DND-41 (cell line): Measurements from ENCODE around the gene TTC16.

Experiments used
- ATAC-seq: fragments of 200-7000 bp; cut with Tn5 transposase; 3 replicates; pipeline ENCODE4 v1.9.1; 2021; ENCODE audit warnings: low read depth; ENCODE audit not compliant: insufficient read depth
- DNase-seq: peaks from one replicate; pipeline ENCODE4 v3.0.0-alpha.2; 2020
- H2AFZ ChIP-seq: 2 replicates; pipeline ENCODE4 v1.6.0; 2012; ENCODE audit warnings: low read depth, low read length
- H3K27ac ChIP-seq: 2 replicates; pipeline ENCODE4 v1.5.1; 2012; ENCODE audit warnings: low read length, inconsistent platforms
- H3K27me3 ChIP-seq: fragments of 200-600 bp; sonication (generic); 2 replicates; pipeline ENCODE4 v1.6.0; 2012; ENCODE audit warnings: low read length, mild to moderate bottlenecking, inconsistent platforms; ENCODE audit not compliant: insufficient read depth, poor library complexity
- H3K36me3 ChIP-seq: 2 replicates; pipeline ENCODE4 v1.5.1; 2012; ENCODE audit warnings: low read length, inconsistent platforms; ENCODE audit not compliant: insufficient read depth
- H3K4me1 ChIP-seq: 2 replicates; pipeline ENCODE4 v1.5.1; 2012; ENCODE audit warnings: mild to moderate bottlenecking, low read length; ENCODE audit not compliant: insufficient read depth
- H3K4me2 ChIP-seq: 2 replicates; pipeline ENCODE4 v1.6.0; 2012; ENCODE audit warnings: mild to moderate bottlenecking, moderate library complexity, low read length, inconsistent platforms; ENCODE audit not compliant: insufficient read depth
- H3K4me3 ChIP-seq, 2 experiments: fragments of 200-600 bp in 1 of 2; shearing (Covaris generic) in 1 of 2; 2 replicates each; pipeline ENCODE4 v1.5.1; 2012 to 2016; ENCODE audit warnings: inconsistent platforms in 2 of 2, low read length in 2 of 2, mild to moderate bottlenecking in 2 of 2, low read depth in 1 of 2, moderate library complexity in 1 of 2
- H3K79me2 ChIP-seq: 2 replicates; pipeline ENCODE4 v1.6.0; 2012; ENCODE audit warnings: low read length, inconsistent platforms; ENCODE audit not compliant: insufficient read depth
- H3K9ac ChIP-seq: 2 replicates; pipeline ENCODE4 v1.6.0; 2012; ENCODE audit warnings: low read depth, mild to moderate bottlenecking, inconsistent platforms, low read length, moderate library complexity
- H3K9me3 ChIP-seq: 2 replicates; pipeline ENCODE4 v1.5.1; 2012; ENCODE audit warnings: low read length, moderate library complexity, mild to moderate bottlenecking, inconsistent platforms; ENCODE audit not compliant: insufficient read depth, severe bottlenecking
- H4K20me1 ChIP-seq: 2 replicates; pipeline ENCODE4 v1.6.0; 2012; ENCODE audit warnings: low read length; ENCODE audit not compliant: insufficient read depth
- CTCF ChIP-seq: IDR thresholded peaks from 2 replicates; pipeline ENCODE4 v1.5.1; 2012; ENCODE audit warnings: borderline replicate concordance, low read length, moderate library complexity, mild to moderate bottlenecking; ENCODE audit not compliant: poor library complexity, severe bottlenecking; ENCODE audit errors: extremely low read depth
- EZH2 ChIP-seq: IDR thresholded peaks from 3 replicates; pipeline ENCODE4 v1.6.1; 2012; ENCODE audit warnings: borderline replicate concordance, low read depth, mild to moderate bottlenecking, moderate library complexity, low read length, inconsistent platforms; ENCODE audit not compliant: severe bottlenecking

The TTC16 gene

GRCh38 chr9:127698985-127699670, 16.8 kb upstream of the TTC16 start:
- Histone ChIP-seq H3K4me2 (no peak overlapping the region), H3K27me3 (no peaks in the 10 kb centered on the region), H3K27ac (no peak overlapping the region), H3K9ac (no peak overlapping the region), H3K36me3 (no peaks in the 10 kb centered on the region), H2AFZ (no peak overlapping the region), H3K4me1 (no peaks in the 10 kb centered on the region), H4K20me1 (no peaks in the 10 kb centered on the region), H3K4me3 (no peak overlapping the region), H3K79me2 (no peaks in the 10 kb centered on the region), H3K9me3 (no peaks in the 10 kb centered on the region)
- DNase-seq: no peak
- ATAC-seq: no peak
- TF ChIP-seq EZH2 (no peak), CTCF (no peak)

GRCh38 chr9:127700140-127700539, 15.7 kb upstream of the TTC16 start:
- no peak for TF ChIP-seq EZH2
- no peak for TF ChIP-seq CTCF
- no peak overlapping the region for H3K4me3 ChIP-seq
- no peaks in the 10 kb centered on the region for H3K4me1 ChIP-seq

GRCh38 chr9:127700594-127701255, 15.2 kb upstream of the TTC16 start:
- H3K27me3 ChIP-seq: no peaks in the 10 kb centered on the region
- TF ChIP-seq EZH2: no peak
- TF ChIP-seq CTCF: no peak

More at GRCh38 chr9:127700140-127700539, 15.7 kb upstream of the TTC16 start:
- no peak overlapping the region for H2AFZ ChIP-seq
- no peaks in the 10 kb centered on the region for H3K9me3 ChIP-seq
- no peak overlapping the region for H3K9ac ChIP-seq
- H3K4me2 ChIP-seq: no peak overlapping the region
- no peaks in the 10 kb centered on the region for H3K27me3 ChIP-seq
- H4K20me1 ChIP-seq: no peaks in the 10 kb centered on the region
- ATAC-seq (no peak), DNase-seq (no peak)
- H3K36me3 ChIP-seq: no peaks in the 10 kb centered on the region
- H3K27ac ChIP-seq: no peak overlapping the region
- H3K79me2 ChIP-seq: no peaks in the 10 kb centered on the region

More at GRCh38 chr9:127700594-127701255, 15.2 kb upstream of the TTC16 start:
- DNase-seq: no peak
- ATAC-seq: no peak
- no peaks in the 10 kb centered on the region for H4K20me1 ChIP-seq
- no peaks in the 10 kb centered on the region for H3K79me2 ChIP-seq
- H3K9ac ChIP-seq: no peak overlapping the region
- H3K4me3 ChIP-seq: no peak overlapping the region
- no peaks in the 10 kb centered on the region for H3K4me1 ChIP-seq
- H3K4me2 ChIP-seq: no peak overlapping the region
- H3K27ac ChIP-seq: no peak overlapping the region
- no peak overlapping the region for H2AFZ ChIP-seq
- H3K36me3 ChIP-seq: no peaks in the 10 kb centered on the region
- H3K9me3 ChIP-seq: no peaks in the 10 kb centered on the region
